GM12878 (cell line): Measurements from ENCODE around the gene NUBPL.
"Not testable (repeated sequence)": the region's sequence is repeated elsewhere in the genome, so short reads cannot be mapped to it uniquely, and the experiment has no call there.

Source experiments
- EZH2 ChIP-seq: IDR thresholded peaks from 2 replicates; pipeline ENCODE4 v1.6.1; 2012; ENCODE audit warnings: low read depth, mild to moderate bottlenecking, control low read depth, inconsistent platforms, low read length, borderline replicate concordance; ENCODE audit not compliant: control insufficient read depth
- RAD21 ChIP-seq: IDR thresholded peaks from 2 replicates; pipeline ENCODE4 v1.6.1; 2011; ENCODE audit warnings: mild to moderate bottlenecking, low read depth, low read length, moderate library complexity; ENCODE audit not compliant: insufficient read depth
- TF ChIP-seq, protein P1 (sequence below): IDR thresholded peaks from 2 replicates; pipeline ENCODE4 v1.6.1; 2011; ENCODE audit warnings: low read depth, low read length, improper control_type of control experiment, borderline replicate concordance
- TF ChIP-seq, protein P2 (sequence below), 3 experiments: IDR thresholded peaks in 2 of 3; conservative IDR thresholded peaks in 1 of 3; 2 replicates each; pipeline ENCODE4 v1.5.1; 2011; ENCODE audit warnings: low read depth in 3 of 3, low read length in 3 of 3, mild to moderate bottlenecking in 3 of 3, control low read depth in 2 of 3, moderate library complexity in 2 of 3, inconsistent platforms in 1 of 3, mixed read lengths in 1 of 3; ENCODE audit not compliant: control insufficient read depth in 2 of 3, insufficient read depth in 1 of 3; ENCODE audit errors: extremely low read depth in 1 of 3
- TF ChIP-seq, protein P3 (sequence below): IDR thresholded peaks from 2 replicates; pipeline ENCODE4 v1.6.1; 2012; ENCODE audit warnings: mild to moderate bottlenecking, low read depth, low read length
- TF ChIP-seq, protein P4 (sequence below): IDR thresholded peaks from 2 replicates; pipeline ENCODE4 v1.6.1; 2012; ENCODE audit warnings: low read depth, low read length, improper control_type of control experiment
- TF ChIP-seq, protein P5 (sequence below): IDR thresholded peaks from 2 replicates; pipeline ENCODE4 v1.6.1; 2012; ENCODE audit warnings: low read depth, low read length, improper control_type of control experiment

DNA sequence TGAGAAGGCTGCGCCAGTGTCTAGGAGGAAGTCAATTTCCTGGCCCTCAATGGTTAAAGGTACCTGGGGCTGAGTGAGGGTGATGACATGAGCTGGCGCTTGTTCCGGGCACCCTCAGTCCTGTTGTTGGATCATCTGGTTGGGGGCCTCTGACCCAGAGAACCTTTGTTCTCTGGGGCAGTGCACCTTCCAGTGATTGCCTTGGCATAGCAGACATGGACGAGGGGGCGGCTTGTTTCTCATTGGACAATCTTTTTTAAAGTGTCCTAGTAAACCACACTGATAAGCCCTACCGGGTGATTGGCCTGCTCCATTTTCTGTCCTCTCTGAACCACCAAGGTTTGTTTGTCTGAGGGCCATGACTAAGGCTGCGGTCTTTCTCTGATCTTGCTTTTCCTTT, 147.5 kb downstream of the NUBPL start:
- TF ChIP-seq, protein P1, sequence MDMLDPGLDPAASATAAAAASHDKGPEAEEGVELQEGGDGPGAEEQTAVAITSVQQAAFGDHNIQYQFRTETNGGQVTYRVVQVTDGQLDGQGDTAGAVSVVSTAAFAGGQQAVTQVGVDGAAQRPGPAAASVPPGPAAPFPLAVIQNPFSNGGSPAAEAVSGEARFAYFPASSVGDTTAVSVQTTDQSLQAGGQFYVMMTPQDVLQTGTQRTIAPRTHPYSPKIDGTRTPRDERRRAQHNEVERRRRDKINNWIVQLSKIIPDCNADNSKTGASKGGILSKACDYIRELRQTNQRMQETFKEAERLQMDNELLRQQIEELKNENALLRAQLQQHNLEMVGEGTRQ = not testable (repeated sequence)
- not testable (repeated sequence) for TF ChIP-seq EZH2, RAD21
- TF ChIP-seq, protein P2, sequence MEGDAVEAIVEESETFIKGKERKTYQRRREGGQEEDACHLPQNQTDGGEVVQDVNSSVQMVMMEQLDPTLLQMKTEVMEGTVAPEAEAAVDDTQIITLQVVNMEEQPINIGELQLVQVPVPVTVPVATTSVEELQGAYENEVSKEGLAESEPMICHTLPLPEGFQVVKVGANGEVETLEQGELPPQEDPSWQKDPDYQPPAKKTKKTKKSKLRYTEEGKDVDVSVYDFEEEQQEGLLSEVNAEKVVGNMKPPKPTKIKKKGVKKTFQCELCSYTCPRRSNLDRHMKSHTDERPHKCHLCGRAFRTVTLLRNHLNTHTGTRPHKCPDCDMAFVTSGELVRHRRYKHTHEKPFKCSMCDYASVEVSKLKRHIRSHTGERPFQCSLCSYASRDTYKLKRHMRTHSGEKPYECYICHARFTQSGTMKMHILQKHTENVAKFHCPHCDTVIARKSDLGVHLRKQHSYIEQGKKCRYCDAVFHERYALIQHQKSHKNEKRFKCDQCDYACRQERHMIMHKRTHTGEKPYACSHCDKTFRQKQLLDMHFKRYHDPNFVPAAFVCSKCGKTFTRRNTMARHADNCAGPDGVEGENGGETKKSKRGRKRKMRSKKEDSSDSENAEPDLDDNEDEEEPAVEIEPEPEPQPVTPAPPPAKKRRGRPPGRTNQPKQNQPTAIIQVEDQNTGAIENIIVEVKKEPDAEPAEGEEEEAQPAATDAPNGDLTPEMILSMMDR (IDR thresholded peaks at IDR 0.05 in 2 of 3, conservative IDR thresholded peaks at IDR 0.05 in 1 of 3; ENCODE audit: control insufficient read depth in 2 of 3, extremely low read depth in 1 of 3, insufficient read depth in 1 of 3, low read depth in 3 of 3, low read length in 3 of 3) = not testable (repeated sequence)
- TF ChIP-seq, protein P3, sequence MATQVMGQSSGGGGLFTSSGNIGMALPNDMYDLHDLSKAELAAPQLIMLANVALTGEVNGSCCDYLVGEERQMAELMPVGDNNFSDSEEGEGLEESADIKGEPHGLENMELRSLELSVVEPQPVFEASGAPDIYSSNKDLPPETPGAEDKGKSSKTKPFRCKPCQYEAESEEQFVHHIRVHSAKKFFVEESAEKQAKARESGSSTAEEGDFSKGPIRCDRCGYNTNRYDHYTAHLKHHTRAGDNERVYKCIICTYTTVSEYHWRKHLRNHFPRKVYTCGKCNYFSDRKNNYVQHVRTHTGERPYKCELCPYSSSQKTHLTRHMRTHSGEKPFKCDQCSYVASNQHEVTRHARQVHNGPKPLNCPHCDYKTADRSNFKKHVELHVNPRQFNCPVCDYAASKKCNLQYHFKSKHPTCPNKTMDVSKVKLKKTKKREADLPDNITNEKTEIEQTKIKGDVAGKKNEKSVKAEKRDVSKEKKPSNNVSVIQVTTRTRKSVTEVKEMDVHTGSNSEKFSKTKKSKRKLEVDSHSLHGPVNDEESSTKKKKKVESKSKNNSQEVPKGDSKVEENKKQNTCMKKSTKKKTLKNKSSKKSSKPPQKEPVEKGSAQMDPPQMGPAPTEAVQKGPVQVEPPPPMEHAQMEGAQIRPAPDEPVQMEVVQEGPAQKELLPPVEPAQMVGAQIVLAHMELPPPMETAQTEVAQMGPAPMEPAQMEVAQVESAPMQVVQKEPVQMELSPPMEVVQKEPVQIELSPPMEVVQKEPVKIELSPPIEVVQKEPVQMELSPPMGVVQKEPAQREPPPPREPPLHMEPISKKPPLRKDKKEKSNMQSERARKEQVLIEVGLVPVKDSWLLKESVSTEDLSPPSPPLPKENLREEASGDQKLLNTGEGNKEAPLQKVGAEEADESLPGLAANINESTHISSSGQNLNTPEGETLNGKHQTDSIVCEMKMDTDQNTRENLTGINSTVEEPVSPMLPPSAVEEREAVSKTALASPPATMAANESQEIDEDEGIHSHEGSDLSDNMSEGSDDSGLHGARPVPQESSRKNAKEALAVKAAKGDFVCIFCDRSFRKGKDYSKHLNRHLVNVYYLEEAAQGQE = not testable (repeated sequence)
- TF ChIP-seq, protein P4, sequence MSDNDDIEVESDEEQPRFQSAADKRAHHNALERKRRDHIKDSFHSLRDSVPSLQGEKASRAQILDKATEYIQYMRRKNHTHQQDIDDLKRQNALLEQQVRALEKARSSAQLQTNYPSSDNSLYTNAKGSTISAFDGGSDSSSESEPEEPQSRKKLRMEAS = not testable (repeated sequence)
- TF ChIP-seq, protein P5, sequence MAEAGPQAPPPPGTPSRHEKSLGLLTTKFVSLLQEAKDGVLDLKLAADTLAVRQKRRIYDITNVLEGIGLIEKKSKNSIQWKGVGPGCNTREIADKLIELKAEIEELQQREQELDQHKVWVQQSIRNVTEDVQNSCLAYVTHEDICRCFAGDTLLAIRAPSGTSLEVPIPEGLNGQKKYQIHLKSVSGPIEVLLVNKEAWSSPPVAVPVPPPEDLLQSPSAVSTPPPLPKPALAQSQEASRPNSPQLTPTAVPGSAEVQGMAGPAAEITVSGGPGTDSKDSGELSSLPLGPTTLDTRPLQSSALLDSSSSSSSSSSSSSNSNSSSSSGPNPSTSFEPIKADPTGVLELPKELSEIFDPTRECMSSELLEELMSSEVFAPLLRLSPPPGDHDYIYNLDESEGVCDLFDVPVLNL = not testable (repeated sequence)
